ENCODE measurements around the gene PRKCH.

PRKCH gene

DNA sequence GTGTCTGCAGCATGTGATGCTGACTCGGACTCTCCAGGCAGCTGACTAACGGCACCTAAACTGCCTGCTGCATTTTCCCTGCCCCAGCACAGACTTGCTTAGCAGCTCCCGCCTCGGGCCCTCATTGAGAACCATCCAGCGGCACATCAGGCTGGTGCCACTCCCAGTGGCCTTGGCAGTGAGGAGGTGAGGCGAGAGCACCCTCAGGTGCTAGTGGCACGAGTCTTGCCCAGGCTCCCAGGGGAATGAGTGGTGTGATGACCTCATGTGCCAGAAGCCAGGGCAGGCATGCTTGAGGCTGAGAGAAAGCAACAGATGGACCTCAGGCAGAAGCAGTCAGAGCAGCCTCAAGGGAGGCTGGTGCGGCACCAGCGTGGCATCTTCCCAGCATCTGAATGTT lies 60.2 kb downstream of the PRKCH start:
- TF ChIP-seq FOXP2 (optimal IDR thresholded peaks at IDR 0.05; ENCODE audit: borderline replicate concordance, extremely low read depth, extremely low read length, insufficient read depth) (no peak), POLR2AphosphoS5 (IDR thresholded peaks at IDR 0.05; ENCODE audit: low read depth, low read length) (no peak), TAF1 (IDR thresholded peaks at IDR 0.05; ENCODE audit: borderline replicate concordance, insufficient read depth, low read length) (no peak), SIN3A (IDR thresholded peaks at IDR 0.05; ENCODE audit: borderline replicate concordance, insufficient read depth, low read length) (no peak)
- TF ChIP-seq, protein P1, sequence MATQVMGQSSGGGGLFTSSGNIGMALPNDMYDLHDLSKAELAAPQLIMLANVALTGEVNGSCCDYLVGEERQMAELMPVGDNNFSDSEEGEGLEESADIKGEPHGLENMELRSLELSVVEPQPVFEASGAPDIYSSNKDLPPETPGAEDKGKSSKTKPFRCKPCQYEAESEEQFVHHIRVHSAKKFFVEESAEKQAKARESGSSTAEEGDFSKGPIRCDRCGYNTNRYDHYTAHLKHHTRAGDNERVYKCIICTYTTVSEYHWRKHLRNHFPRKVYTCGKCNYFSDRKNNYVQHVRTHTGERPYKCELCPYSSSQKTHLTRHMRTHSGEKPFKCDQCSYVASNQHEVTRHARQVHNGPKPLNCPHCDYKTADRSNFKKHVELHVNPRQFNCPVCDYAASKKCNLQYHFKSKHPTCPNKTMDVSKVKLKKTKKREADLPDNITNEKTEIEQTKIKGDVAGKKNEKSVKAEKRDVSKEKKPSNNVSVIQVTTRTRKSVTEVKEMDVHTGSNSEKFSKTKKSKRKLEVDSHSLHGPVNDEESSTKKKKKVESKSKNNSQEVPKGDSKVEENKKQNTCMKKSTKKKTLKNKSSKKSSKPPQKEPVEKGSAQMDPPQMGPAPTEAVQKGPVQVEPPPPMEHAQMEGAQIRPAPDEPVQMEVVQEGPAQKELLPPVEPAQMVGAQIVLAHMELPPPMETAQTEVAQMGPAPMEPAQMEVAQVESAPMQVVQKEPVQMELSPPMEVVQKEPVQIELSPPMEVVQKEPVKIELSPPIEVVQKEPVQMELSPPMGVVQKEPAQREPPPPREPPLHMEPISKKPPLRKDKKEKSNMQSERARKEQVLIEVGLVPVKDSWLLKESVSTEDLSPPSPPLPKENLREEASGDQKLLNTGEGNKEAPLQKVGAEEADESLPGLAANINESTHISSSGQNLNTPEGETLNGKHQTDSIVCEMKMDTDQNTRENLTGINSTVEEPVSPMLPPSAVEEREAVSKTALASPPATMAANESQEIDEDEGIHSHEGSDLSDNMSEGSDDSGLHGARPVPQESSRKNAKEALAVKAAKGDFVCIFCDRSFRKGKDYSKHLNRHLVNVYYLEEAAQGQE (IDR thresholded peaks at IDR 0.05; ENCODE audit: insufficient read depth in 1 of 2, low read depth in 2 of 2, low read length in 2 of 2) = no peak

DNA sequence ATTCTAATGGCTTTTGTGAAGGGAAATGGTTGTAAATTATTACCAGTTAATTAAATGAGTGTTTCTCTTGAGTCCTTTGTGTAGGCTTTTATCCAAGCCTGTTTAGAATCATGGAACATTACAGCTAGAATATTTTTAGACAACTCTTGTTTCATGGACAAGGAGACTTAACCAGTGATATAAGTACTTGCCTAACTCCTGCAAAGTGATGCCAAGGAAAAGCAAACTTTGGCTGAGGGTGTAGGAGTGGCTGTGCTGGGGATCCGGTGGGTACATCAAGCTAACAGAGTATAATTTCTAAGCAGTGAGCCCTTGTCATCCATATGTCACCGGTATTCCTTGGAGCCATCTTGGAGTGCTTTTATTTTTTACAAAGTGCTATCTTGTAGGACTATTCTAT lies 61.5 kb downstream of the PRKCH start:
- TF ChIP-seq TAF1 (IDR thresholded peaks at IDR 0.05; ENCODE audit: borderline replicate concordance, insufficient read depth, low read length) (no peak), POLR2AphosphoS5 (IDR thresholded peaks at IDR 0.05; ENCODE audit: low read depth, low read length) (no peak), SIN3A (IDR thresholded peaks at IDR 0.05; ENCODE audit: borderline replicate concordance, insufficient read depth, low read length) (no peak), FOXP2 (optimal IDR thresholded peaks at IDR 0.05; ENCODE audit: borderline replicate concordance, extremely low read depth, extremely low read length, insufficient read depth) (no peak)
- TF ChIP-seq, protein P1 (IDR thresholded peaks at IDR 0.05; ENCODE audit: insufficient read depth in 1 of 2, low read depth in 2 of 2, low read length in 2 of 2) = no peak

DNA sequence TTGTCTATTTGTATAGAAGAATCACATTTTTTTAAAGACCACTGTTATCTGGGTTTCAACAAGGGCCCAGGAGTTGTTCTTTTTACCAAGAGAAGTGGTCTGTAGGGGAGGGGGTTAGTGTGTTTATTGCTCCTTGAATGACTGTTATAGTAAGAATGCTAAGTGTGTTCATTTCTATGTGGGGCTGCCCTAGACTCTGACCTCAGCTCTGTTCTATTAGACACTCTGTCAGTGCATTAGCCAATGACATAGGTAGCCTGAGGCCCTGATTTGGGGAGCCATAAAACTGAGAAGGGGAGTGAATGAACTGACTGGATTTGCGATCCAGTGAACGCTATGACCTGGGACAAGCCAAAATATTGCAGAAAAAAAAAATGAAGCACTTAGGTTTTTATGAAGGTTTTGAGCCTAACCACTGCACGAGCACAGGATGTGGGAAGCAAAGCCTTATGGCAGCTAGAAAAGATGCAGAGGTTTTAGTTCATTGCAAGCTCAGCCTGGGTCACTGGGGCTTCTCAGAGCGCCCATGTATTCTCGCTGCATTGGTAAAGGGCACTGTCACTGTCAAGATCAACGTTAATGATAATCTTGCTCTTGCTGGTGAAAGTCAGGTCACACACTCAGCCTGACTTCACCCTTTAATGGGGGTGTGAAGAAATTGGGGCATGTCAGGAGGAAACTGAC lies 63.8 kb downstream of the PRKCH start:
- TF ChIP-seq TAF1 (IDR thresholded peaks at IDR 0.05; ENCODE audit: borderline replicate concordance, insufficient read depth, low read length) (no peak), POLR2AphosphoS5 (IDR thresholded peaks at IDR 0.05; ENCODE audit: low read depth, low read length) (no peak)

DNA sequence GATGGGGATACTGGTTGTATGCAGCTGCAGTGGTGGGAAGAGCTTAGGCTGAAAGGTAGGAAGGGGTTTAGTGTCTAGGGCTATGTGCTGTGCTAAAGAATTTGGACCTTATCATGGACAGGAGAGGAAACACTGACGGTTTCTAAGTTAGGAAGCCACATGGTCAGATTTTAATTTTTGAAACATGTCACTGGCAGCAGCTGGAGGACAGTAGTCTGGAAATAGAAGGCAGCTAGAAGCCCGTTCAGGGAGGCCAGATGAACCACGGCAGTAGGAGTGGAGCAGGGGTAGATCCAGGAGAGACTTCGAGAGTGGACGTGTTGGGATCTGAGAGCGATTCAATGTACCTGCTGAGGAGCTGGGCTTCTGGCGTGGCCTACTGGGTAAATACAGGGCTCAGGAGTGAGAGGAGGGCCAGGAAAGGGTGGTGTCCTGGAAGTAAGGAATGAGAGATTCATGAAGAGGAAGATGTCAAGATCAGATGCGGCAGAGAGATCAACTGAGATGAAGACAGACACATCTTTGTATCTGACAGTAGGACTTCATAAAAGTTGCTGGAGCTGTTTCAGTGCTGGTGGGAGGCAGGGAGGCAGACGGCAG lies 64.9 kb downstream of the PRKCH start:
- TF ChIP-seq FOXP2 (optimal IDR thresholded peaks at IDR 0.05; ENCODE audit: borderline replicate concordance, extremely low read depth, extremely low read length, insufficient read depth) (no peak), TAF1 (IDR thresholded peaks at IDR 0.05; ENCODE audit: borderline replicate concordance, insufficient read depth, low read length) (no peak), POLR2AphosphoS5 (IDR thresholded peaks at IDR 0.05; ENCODE audit: low read depth, low read length) (no peak), SIN3A (IDR thresholded peaks at IDR 0.05; ENCODE audit: borderline replicate concordance, insufficient read depth, low read length) (no peak)
- TF ChIP-seq, protein P1 (IDR thresholded peaks at IDR 0.05; ENCODE audit: insufficient read depth in 1 of 2, low read depth in 2 of 2, low read length in 2 of 2) = no peak

DNA sequence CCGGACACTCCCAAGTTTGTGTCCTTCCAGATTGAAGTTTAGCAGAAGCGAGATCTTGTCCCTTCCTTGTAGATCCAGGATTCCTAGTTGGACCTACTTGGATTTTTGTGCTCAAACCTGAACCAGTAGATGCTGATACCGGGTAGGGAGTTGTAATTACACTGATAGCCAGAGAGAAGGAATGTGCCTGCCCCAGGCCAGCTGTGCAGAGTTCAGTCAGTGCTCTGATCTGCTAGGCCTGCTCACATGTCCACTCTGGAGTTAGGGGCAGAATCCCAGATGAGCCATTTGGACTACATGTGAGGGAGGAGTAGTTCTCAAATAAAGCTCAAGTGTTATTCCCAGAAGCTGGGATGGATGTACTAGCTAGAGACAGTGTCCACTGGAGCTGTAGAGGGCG lies 65.7 kb downstream of the PRKCH start:
- TF ChIP-seq FOXP2 (optimal IDR thresholded peaks at IDR 0.05; ENCODE audit: borderline replicate concordance, extremely low read depth, extremely low read length, insufficient read depth) (no peak), TAF1 (IDR thresholded peaks at IDR 0.05; ENCODE audit: borderline replicate concordance, insufficient read depth, low read length) (no peak), SIN3A (IDR thresholded peaks at IDR 0.05; ENCODE audit: borderline replicate concordance, insufficient read depth, low read length) (no peak), POLR2AphosphoS5 (IDR thresholded peaks at IDR 0.05; ENCODE audit: low read depth, low read length) (no peak)
- TF ChIP-seq, protein P1 (IDR thresholded peaks at IDR 0.05; ENCODE audit: insufficient read depth in 1 of 2, low read depth in 2 of 2, low read length in 2 of 2) = no peak
